ENCODE data around the gene RET. TPM values are rescaled to one million over a fixed set of nuclear protein-coding genes. Genes with fewer than 3 reads are reported as not detected.
A peak's percentile ranks its signal among the peaks of the same experiment; 100 is the strongest.

Gene RET
- total RNA-seq, 6 experiments from 2014 or later, result 0.53 to 10.2 (median 1.4) TPM

DNA sequence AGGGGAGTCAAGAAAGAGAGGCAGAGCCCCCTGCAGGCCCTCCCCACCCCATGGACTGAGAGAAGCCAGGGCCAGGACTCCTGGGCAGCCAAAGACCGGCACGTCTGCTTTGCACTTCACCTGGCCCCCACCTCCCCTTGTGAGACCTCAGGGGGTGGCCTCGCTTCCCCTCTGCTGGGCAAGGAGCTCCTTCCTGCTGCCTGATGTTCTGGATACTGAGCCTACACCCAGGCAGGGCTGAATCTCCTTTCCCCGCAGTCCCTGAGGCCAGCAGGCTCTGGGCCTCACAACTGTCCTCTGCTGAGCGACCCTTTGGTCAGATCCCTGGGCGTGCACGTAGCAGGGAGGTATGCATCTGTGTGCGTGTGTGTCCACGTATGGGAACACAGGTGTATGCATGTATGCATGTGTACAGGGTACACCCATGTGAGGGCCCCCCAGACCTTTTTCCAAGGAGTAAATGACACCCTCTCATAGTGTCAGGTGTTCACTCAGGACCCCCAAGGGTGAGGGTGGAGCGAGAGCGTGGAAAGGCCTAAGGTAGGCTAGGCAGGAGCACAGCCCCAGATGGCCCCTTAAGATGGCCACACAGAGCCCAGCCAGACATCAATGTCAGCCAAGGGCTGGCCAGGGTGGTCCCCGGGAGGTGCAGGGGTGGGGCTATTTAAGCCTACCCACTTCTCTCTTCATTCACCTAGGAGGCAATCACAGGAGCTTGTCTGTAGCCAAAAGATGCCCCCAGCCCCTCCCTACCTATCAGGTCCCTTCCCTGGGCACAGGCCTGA lies 1.9 kb upstream of the RET start:
- intact Hi-C loops (cut with DNase I), result loop anchor here in 1 of 2 donors (10.0 kb wide), 1 partner anchor 120 kb away; no protein-coding TSS in a partner anchor
- Histone ChIP-seq H3K4me3 (no peak overlapping the region), H3K27ac (no peak overlapping the region), H3K9me3 (no peaks in the 10 kb centered on the region), H3K36me3 (no peaks in the 10 kb centered on the region), H3K4me1 (peaks cover 0 to 7% (median 0%) of the 10 kb centered on the region in 4 donors), H3K27me3 (no peaks in the 10 kb centered on the region)
- DNase-seq (peak in 1 of 3 donors; percentile 39), ATAC-seq (no peak)
- no CpG with 5 or more reads among the region's 12 CpGs for WGBS (ENCODE audit: insufficient coverage, low coverage, low lambda C conversion rate, missing lambda C conversion rate)
- no peak for TF ChIP-seq POLR2A (IDR thresholded peaks at IDR 0.05)
- TF ChIP-seq, protein P1, sequence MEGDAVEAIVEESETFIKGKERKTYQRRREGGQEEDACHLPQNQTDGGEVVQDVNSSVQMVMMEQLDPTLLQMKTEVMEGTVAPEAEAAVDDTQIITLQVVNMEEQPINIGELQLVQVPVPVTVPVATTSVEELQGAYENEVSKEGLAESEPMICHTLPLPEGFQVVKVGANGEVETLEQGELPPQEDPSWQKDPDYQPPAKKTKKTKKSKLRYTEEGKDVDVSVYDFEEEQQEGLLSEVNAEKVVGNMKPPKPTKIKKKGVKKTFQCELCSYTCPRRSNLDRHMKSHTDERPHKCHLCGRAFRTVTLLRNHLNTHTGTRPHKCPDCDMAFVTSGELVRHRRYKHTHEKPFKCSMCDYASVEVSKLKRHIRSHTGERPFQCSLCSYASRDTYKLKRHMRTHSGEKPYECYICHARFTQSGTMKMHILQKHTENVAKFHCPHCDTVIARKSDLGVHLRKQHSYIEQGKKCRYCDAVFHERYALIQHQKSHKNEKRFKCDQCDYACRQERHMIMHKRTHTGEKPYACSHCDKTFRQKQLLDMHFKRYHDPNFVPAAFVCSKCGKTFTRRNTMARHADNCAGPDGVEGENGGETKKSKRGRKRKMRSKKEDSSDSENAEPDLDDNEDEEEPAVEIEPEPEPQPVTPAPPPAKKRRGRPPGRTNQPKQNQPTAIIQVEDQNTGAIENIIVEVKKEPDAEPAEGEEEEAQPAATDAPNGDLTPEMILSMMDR (IDR thresholded peaks at IDR 0.05), result no peak

DNA sequence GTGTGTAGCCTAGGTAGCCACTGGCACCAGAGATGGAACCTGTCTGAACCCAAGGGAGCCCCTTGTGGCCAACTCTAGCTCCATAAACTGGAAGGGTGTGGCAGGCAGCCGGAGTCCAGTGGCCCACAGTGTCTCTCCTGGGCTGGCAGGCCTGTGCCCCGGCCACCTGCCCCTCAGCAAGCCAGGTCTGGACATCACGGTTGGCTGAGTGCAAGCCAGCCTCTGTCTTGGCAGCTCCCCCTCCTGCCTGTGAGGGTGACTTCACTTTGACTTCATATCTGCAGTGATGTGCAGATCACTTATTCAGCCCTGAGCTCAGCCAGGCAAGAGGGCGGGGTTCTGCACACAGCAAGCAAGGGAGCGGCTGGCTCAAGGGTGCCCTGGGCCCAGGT lies 1.3 kb upstream of the RET start:
- intact Hi-C loops (cut with DNase I), result loop anchor here in 1 of 2 donors (10.0 kb wide), 1 partner anchor 121 kb away; no protein-coding TSS in a partner anchor
- Histone ChIP-seq H3K27me3 (no peaks in the 10 kb centered on the region), H3K4me1 (peaks cover 0 to 7% (median 0%) of the 10 kb centered on the region in 4 donors), H3K9me3 (no peaks in the 10 kb centered on the region), H3K4me3 (no peak overlapping the region), H3K36me3 (no peaks in the 10 kb centered on the region), H3K27ac (no peak overlapping the region)
- ATAC-seq (peak in 3 of 4 donors; percentile 26 to 47 (median 28)), DNase-seq (no peak)
- TF ChIP-seq POLR2A (IDR thresholded peaks at IDR 0.05), result no peak
- TF ChIP-seq, protein P1 (IDR thresholded peaks at IDR 0.05), result peak; percentile 16 to 34 (median 20)
- 80% methylated on average over 1 of the region's 5 CpGs for WGBS (ENCODE audit: insufficient coverage, low coverage, low lambda C conversion rate, missing lambda C conversion rate)

DNA sequence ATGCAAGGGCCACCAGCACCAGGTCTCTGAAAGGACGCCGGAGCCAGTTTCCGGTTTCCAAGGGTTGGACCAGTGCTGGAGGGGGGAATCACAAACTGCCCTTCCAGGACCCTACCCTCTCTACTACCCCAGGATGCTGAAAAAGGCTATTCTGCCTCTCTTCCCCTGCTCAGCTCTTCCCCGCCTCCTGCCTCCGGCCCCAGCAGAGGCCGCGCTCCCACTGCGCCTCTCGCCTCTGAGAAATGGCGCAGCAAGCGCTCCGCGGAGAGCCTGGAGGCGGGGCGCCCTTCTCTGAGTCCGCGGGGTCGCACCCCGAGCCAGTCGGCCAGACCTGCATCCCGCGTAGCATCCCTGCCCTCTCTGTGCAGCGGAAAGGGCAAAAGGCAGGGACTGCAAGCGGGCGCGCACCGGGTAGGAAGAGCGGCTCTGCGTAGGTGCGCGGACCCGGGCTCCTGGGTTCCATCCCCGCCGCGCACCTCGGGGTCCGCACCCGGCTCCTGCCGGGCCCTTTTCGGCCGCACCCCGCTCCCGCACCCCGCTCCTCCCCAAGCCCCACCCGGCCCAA lies 476 bp upstream of the RET start:
- no peaks in the 10 kb centered on the region for H3K36me3 ChIP-seq
- ATAC-seq (peak; percentile 9 to 52 (median 40)), DNase-seq (peak in 1 of 3 donors; percentile 40)
- intact Hi-C loops (cut with DNase I), result loop anchor here in 1 of 2 donors (10.0 kb wide), 1 partner anchor 122 kb away; no protein-coding TSS in a partner anchor
- TF ChIP-seq, protein P1 (IDR thresholded peaks at IDR 0.05), result no peak
- TF ChIP-seq POLR2A (IDR thresholded peaks at IDR 0.05), result no peak
- H3K4me3 ChIP-seq, result peak overlapping the region; percentile 48 to 62 (median 52)
- H3K9me3 ChIP-seq, result no peaks in the 10 kb centered on the region
- peaks cover 0 to 7% (median 0%) of the 10 kb centered on the region in 4 donors for H3K4me1 ChIP-seq
- H3K27me3 ChIP-seq, result no peaks in the 10 kb centered on the region
- no peak overlapping the region for H3K27ac ChIP-seq
- WGBS (ENCODE audit: insufficient coverage, low coverage, low lambda C conversion rate, missing lambda C conversion rate), result under 1% methylated on average over 21 of the region's 45 CpGs

DNA sequence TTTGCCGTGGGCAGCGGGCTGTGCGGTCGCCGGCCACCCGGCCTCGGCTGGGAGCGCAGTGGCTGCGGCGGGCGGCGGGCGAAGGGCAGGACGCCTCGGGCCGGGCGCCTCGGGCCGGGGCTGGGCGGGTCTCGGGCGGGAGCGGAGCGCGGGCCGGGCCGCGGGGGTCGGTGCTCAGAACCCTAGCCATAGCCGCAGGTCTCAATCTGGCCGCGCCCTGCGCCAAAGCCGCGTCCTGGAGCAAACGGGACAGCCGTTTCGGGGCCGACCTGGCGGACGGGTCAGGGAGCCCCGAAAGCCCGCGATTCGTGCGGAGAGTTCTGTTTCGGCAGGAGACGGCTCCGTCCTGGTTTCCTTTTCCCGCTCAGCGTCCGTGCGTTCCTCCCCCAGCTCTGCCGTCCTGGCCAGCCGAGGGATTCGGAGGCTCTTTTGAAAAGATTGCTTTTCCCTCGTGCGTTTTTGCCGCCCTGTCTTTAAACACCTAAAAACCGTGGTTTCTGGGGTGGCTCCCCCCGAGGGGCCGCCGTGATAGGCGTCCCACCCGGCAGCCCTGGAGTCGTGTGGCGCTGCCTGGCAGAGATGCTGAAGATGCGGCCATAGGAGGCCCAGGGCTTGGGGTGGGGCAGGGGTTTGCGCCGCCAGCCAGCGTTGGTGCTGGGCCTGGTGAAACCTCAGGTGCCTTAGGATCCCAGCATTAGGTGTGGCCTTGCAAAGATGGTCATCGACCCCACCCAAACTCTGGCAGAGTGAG lies 727 bp downstream of the RET start:
- Histone ChIP-seq H3K4me3 (peak overlapping the region; percentile 48 to 62 (median 48)), H3K9me3 (no peaks in the 10 kb centered on the region), H3K27ac (no peak overlapping the region), H3K4me1 (peaks cover 0 to 7% (median 0%) of the 10 kb centered on the region in 4 donors), H3K27me3 (no peaks in the 10 kb centered on the region), H3K36me3 (no peaks in the 10 kb centered on the region)
- no peak for DNase-seq
- ATAC-seq, result peak in 3 of 4 donors; percentile 1 to 14 (median 3)
- TF ChIP-seq, protein P1 (IDR thresholded peaks at IDR 0.05), result no peak
- no peak for TF ChIP-seq POLR2A (IDR thresholded peaks at IDR 0.05)
- intact Hi-C loops (cut with DNase I), result loop anchor here in 1 of 2 donors (10.0 kb wide), 1 partner anchor 123 kb away; no protein-coding TSS in a partner anchor
- WGBS (ENCODE audit: insufficient coverage, low coverage, low lambda C conversion rate, missing lambda C conversion rate), result 0% methylated on average over 5 of the region's 72 CpGs

Data from right lobe of liver (tissue), 6 donors.